ENCODE data around the gene PERM1. TPM values are rescaled to one million over a fixed set of nuclear protein-coding genes. Genes with fewer than 3 reads are reported as not detected.

The PERM1 gene
- total RNA-seq, 2 experiments from 2014 or later: not detected

- Histone ChIP-seq H3K9me3 (ENCODE audit: low read length) (no peaks in the 10 kb centered on the region), H3K36me3 (ENCODE audit: insufficient read depth, low read length) (no peaks in the 10 kb centered on the region), H3K9me2 (ENCODE audit: insufficient read depth, low read length) (no peaks in the 10 kb centered on the region), H3K79me2 (ENCODE audit: insufficient read depth, low read depth, low read length) (no peaks in the 10 kb centered on the region), H2AFZ (ENCODE audit: low read length) (no peak overlapping the region), H3K4me3 (ENCODE audit: low read depth, low read length, poor library complexity, severe bottlenecking) (no peak overlapping the region), H4K20me1 (ENCODE audit: insufficient read depth, low read length) (no peaks in the 10 kb centered on the region), H3K4me1 (ENCODE audit: insufficient read depth, low read length, poor library complexity, severe bottlenecking) (no peaks in the 10 kb centered on the region), H3K27ac (ENCODE audit: low read depth, low read length, poor library complexity, severe bottlenecking) (no peak overlapping the region), H3K4me2 (ENCODE audit: low read length) (no peak overlapping the region)
- POLR2A ChIA-PET: interaction anchor here (0.7 kb wide), 1 partner anchor 16 kb away, joined by 3 read pairs; no protein-coding TSS in a partner anchor
- CTCF ChIA-PET (ENCODE audit: unreplicated experiment): no interaction called here
- no TSS peak for BruUV-seq (replicated peaks)
- intact Hi-C loops (cut with micrococcal nuclease; ENCODE audit: unreplicated experiment): no loop called here
- no peak for DNase-seq (ENCODE audit: low spot score)
- TF ChIP-seq EZH2phosphoT487 (IDR thresholded peaks at IDR 0.05; ENCODE audit: borderline replicate concordance, low read depth, low read length): no peak
- TF ChIP-seq, protein P1, sequence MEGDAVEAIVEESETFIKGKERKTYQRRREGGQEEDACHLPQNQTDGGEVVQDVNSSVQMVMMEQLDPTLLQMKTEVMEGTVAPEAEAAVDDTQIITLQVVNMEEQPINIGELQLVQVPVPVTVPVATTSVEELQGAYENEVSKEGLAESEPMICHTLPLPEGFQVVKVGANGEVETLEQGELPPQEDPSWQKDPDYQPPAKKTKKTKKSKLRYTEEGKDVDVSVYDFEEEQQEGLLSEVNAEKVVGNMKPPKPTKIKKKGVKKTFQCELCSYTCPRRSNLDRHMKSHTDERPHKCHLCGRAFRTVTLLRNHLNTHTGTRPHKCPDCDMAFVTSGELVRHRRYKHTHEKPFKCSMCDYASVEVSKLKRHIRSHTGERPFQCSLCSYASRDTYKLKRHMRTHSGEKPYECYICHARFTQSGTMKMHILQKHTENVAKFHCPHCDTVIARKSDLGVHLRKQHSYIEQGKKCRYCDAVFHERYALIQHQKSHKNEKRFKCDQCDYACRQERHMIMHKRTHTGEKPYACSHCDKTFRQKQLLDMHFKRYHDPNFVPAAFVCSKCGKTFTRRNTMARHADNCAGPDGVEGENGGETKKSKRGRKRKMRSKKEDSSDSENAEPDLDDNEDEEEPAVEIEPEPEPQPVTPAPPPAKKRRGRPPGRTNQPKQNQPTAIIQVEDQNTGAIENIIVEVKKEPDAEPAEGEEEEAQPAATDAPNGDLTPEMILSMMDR (conservative IDR thresholded peaks at IDR 0.05; ENCODE audit: low read length): no peak
These were observed 23.1 kb upstream of the PERM1 start for GRCh38 chr1:1004780-1005697.

DNA sequence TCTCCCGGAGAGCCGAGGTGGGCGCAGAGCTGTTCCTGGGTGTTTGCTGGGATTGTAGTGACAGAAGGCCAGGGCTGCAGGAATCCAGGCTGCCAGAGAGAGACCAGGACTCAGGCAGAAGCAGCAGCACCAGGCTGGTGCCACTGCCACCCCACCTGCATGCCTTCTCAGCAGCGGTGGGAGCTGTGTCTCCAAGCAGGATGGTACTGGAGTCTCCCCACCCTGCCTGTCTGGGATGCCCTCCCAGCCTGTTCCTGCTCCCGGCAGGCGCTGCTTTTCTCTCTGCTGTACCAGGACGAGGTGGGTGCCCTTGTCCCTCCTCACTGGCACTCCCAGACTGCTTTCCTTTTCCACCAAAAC lies 22.5 kb upstream of the PERM1 start:
- CTCF ChIA-PET (ENCODE audit: unreplicated experiment): no interaction called here
- Histone ChIP-seq H3K4me3 (ENCODE audit: low read depth, low read length, poor library complexity, severe bottlenecking) (no peak overlapping the region), H3K9me2 (ENCODE audit: insufficient read depth, low read length) (no peaks in the 10 kb centered on the region), H3K36me3 (ENCODE audit: insufficient read depth, low read length) (no peaks in the 10 kb centered on the region), H3K27ac (ENCODE audit: low read depth, low read length, poor library complexity, severe bottlenecking) (no peak overlapping the region), H2AFZ (ENCODE audit: low read length) (no peak overlapping the region), H3K4me2 (ENCODE audit: low read length) (no peak overlapping the region), H3K4me1 (ENCODE audit: insufficient read depth, low read length, poor library complexity, severe bottlenecking) (no peaks in the 10 kb centered on the region), H3K9me3 (ENCODE audit: low read length) (no peaks in the 10 kb centered on the region), H4K20me1 (ENCODE audit: insufficient read depth, low read length) (no peaks in the 10 kb centered on the region), H3K79me2 (ENCODE audit: insufficient read depth, low read depth, low read length) (no peaks in the 10 kb centered on the region)
- no peak for TF ChIP-seq EZH2phosphoT487 (IDR thresholded peaks at IDR 0.05; ENCODE audit: borderline replicate concordance, low read depth, low read length)
- TF ChIP-seq, protein P1 (conservative IDR thresholded peaks at IDR 0.05; ENCODE audit: low read length): no peak
- intact Hi-C loops (cut with micrococcal nuclease; ENCODE audit: unreplicated experiment): no loop called here
- no TSS peak for BruUV-seq (replicated peaks)
- DNase-seq (ENCODE audit: low spot score): no peak
- POLR2A ChIA-PET: no interaction called here
